Karpas-422 (cell line): Measurements from ENCODE around the gene HIBCH. TPM values are rescaled to one million over a fixed set of nuclear protein-coding genes. Genes with fewer than 3 reads are reported as not detected.
"Not testable (repeated sequence)": the region's sequence is repeated elsewhere in the genome, so short reads cannot be mapped to it uniquely, and the experiment has no call there.

Experiments
- DNase-seq: peaks from one replicate; pipeline ENCODE4 v3.0.0-alpha.2; 2015
- H2AFZ ChIP-seq: fragments of 200-600 bp; sonication (generic); 2 replicates; pipeline ENCODE4 v1.6.1; 2014; ENCODE audit warnings: antibody characterized with exemption, low read length, mixed read lengths
- H3K27ac ChIP-seq: fragments of 200-600 bp; sonication (generic); 2 replicates; pipeline ENCODE4 v1.5.1; 2014; ENCODE audit warnings: mild to moderate bottlenecking, low read length, moderate library complexity
- H3K27me3 ChIP-seq: fragments of 200-600 bp; sonication (generic); 2 replicates; pipeline ENCODE4 v1.6.1; 2014; ENCODE audit warnings: low read length, mixed read lengths
- H3K36me3 ChIP-seq: fragments of 200-600 bp; sonication (generic); 2 replicates; pipeline ENCODE4 v1.6.1; 2014; ENCODE audit warnings: low read length, mixed read lengths; ENCODE audit not compliant: insufficient read depth
- H3K4me1 ChIP-seq: fragments of 200-600 bp; sonication (generic); 2 replicates; pipeline ENCODE4 v1.6.1; 2014; ENCODE audit warnings: mild to moderate bottlenecking, low read length, mixed read lengths
- H3K4me2 ChIP-seq: fragments of 200-600 bp; sonication (generic); 2 replicates; pipeline ENCODE4 v1.6.1; 2014; ENCODE audit warnings: low read length, low read depth, mild to moderate bottlenecking; ENCODE audit not compliant: poor library complexity, severe bottlenecking
- H3K4me3 ChIP-seq: fragments of 200-600 bp; sonication (generic); 2 replicates; pipeline ENCODE4 v1.5.1; 2014; ENCODE audit warnings: mild to moderate bottlenecking, antibody characterized with exemption, low read length, mixed read lengths
- H3K79me2 ChIP-seq: fragments of 200-600 bp; sonication (generic); 2 replicates; pipeline ENCODE4 v1.6.1; 2014; ENCODE audit warnings: mild to moderate bottlenecking, low read length, mixed read lengths
- H3K9ac ChIP-seq: fragments of 200-600 bp; sonication (generic); 2 replicates; pipeline ENCODE4 v1.6.0; 2014; ENCODE audit warnings: low read length
- H3K9me2 ChIP-seq: fragments of 200-600 bp; sonication (generic), shearing (Covaris generic); replicated peaks from 2 replicates; pipeline ENCODE4 v1.6.0; 2014; ENCODE audit warnings: mild to moderate bottlenecking, low read length, moderate library complexity; ENCODE audit not compliant: insufficient read depth
- H3K9me3 ChIP-seq: fragments of 300-700, 200-600 bp; sonication (generic); 2 replicates; pipeline ENCODE4 v1.6.1; 2014; ENCODE audit warnings: low read length, mixed read lengths
- H4K20me1 ChIP-seq: fragments of 200-600 bp; sonication (generic); 2 replicates; pipeline ENCODE4 v1.6.1; 2014; ENCODE audit warnings: mild to moderate bottlenecking, antibody characterized with exemption, low read length, low read depth; ENCODE audit not compliant: insufficient read depth
- total RNA-seq: library from RNA; depleted of rRNA; stranded (reverse); fragments of >200 nt; shearing (Covaris generic); gene quantifications from 2 replicates; pipeline ENCODE4 v1.2.3, GENCODE V29; 2014; ENCODE audit warnings: low replicate concordance

The HIBCH gene
- total RNA-seq, 1 experiment from 2014 or later = 33.5 TPM

- not testable (repeated sequence) for H3K9me3 ChIP-seq, H3K27me3 ChIP-seq, H3K27ac ChIP-seq, H4K20me1 ChIP-seq, H3K4me1 ChIP-seq, H3K9me2 ChIP-seq, H3K36me3 ChIP-seq, H2AFZ ChIP-seq, DNase-seq, H3K4me2 ChIP-seq, H3K4me3 ChIP-seq, H3K9ac ChIP-seq, H3K79me2 ChIP-seq
These were observed 16.0 kb upstream of the HIBCH start for GRCh38 chr2:190335584-190335983.

- H4K20me1 ChIP-seq = no peaks in the 10 kb centered on the region
- no peaks in the 10 kb centered on the region for H3K9me3 ChIP-seq
- H3K27ac ChIP-seq = no peak overlapping the region
- no peak overlapping the region for H3K4me2 ChIP-seq
- H3K4me3 ChIP-seq = no peak overlapping the region
- no peak overlapping the region for H2AFZ ChIP-seq
- no peaks in the 10 kb centered on the region for H3K36me3 ChIP-seq
- no peak for DNase-seq
- no peak overlapping the region for H3K9ac ChIP-seq
- H3K79me2 ChIP-seq = no peaks in the 10 kb centered on the region
- H3K27me3 ChIP-seq = no peaks in the 10 kb centered on the region
- H3K4me1 ChIP-seq = peaks cover 5% of the 10 kb centered on the region; the same call in 1 of the 2 replicates
- no peaks in the 10 kb centered on the region for H3K9me2 ChIP-seq
These were observed 15.6 kb upstream of the HIBCH start for GRCh38 chr2:190335225-190335559.

- Histone ChIP-seq H3K4me2 (no peak overlapping the region), H3K9ac (no peak overlapping the region), H3K79me2 (no peaks in the 10 kb centered on the region)
These were observed 15.0 kb upstream of the HIBCH start for GRCh38 chr2:190334479-190335224.

GRCh38 chr2:190333928-190334327, 14.3 kb upstream of the HIBCH start:
- DNase-seq = no peak
- H3K36me3 ChIP-seq = no peaks in the 10 kb centered on the region
- H3K27me3 ChIP-seq = no peaks in the 10 kb centered on the region
- H3K9me3 ChIP-seq = no peaks in the 10 kb centered on the region
- no peak overlapping the region for H2AFZ ChIP-seq
- no peak overlapping the region for H3K9ac ChIP-seq
- no peak overlapping the region for H3K4me3 ChIP-seq
- no peaks in the 10 kb centered on the region for H3K4me1 ChIP-seq
- no peaks in the 10 kb centered on the region for H4K20me1 ChIP-seq
- no peaks in the 10 kb centered on the region for H3K79me2 ChIP-seq
- H3K27ac ChIP-seq = no peak overlapping the region
- H3K9me2 ChIP-seq = no peaks in the 10 kb centered on the region
- H3K4me2 ChIP-seq = no peak overlapping the region

More at GRCh38 chr2:190334479-190335224, 15.0 kb upstream of the HIBCH start:
- Histone ChIP-seq H2AFZ (no peak overlapping the region), H3K36me3 (no peaks in the 10 kb centered on the region), H3K27me3 (no peaks in the 10 kb centered on the region), H3K4me3 (no peak overlapping the region), H3K27ac (no peak overlapping the region), H4K20me1 (no peaks in the 10 kb centered on the region), H3K9me2 (no peaks in the 10 kb centered on the region), H3K9me3 (no peaks in the 10 kb centered on the region), H3K4me1 (peaks cover 5% of the 10 kb centered on the region; the same call in 1 of the 2 replicates)
- DNase-seq = no peak

GRCh38 chr2:190333395-190333794, 13.8 kb upstream of the HIBCH start:
- H3K79me2 ChIP-seq = no peaks in the 10 kb centered on the region
- H4K20me1 ChIP-seq = no peaks in the 10 kb centered on the region
- H3K27ac ChIP-seq = no peak overlapping the region
- H3K9me3 ChIP-seq = no peaks in the 10 kb centered on the region
- H3K4me2 ChIP-seq = no peak overlapping the region
- no peak overlapping the region for H3K9ac ChIP-seq
- H3K4me3 ChIP-seq = no peak overlapping the region
- no peaks in the 10 kb centered on the region for H3K4me1 ChIP-seq
- H3K9me2 ChIP-seq = no peaks in the 10 kb centered on the region
- H2AFZ ChIP-seq = no peak overlapping the region
- no peak for DNase-seq
- no peaks in the 10 kb centered on the region for H3K36me3 ChIP-seq
- no peaks in the 10 kb centered on the region for H3K27me3 ChIP-seq

- no peak for DNase-seq
- H3K36me3 ChIP-seq = no peaks in the 10 kb centered on the region
- H3K9me3 ChIP-seq = no peaks in the 10 kb centered on the region
- H3K4me2 ChIP-seq = no peak overlapping the region
- H3K9ac ChIP-seq = no peak overlapping the region
- H4K20me1 ChIP-seq = no peaks in the 10 kb centered on the region
- H3K9me2 ChIP-seq = no peaks in the 10 kb centered on the region
- no peaks in the 10 kb centered on the region for H3K79me2 ChIP-seq
- no peak overlapping the region for H3K27ac ChIP-seq
- H3K4me1 ChIP-seq = no peaks in the 10 kb centered on the region
- H3K4me3 ChIP-seq = no peak overlapping the region
- H2AFZ ChIP-seq = no peak overlapping the region
- H3K27me3 ChIP-seq = no peaks in the 10 kb centered on the region
These were observed 9.0 kb upstream of the HIBCH start for GRCh38 chr2:190328573-190329147.

- Histone ChIP-seq H3K36me3 (no peaks in the 10 kb centered on the region), H3K79me2 (no peaks in the 10 kb centered on the region), H3K4me3 (no peak overlapping the region), H2AFZ (no peak overlapping the region), H4K20me1 (no peaks in the 10 kb centered on the region), H3K27me3 (no peaks in the 10 kb centered on the region), H3K9me3 (no peaks in the 10 kb centered on the region), H3K9ac (no peak overlapping the region), H3K27ac (no peak overlapping the region), H3K9me2 (no peaks in the 10 kb centered on the region), H3K4me1 (no peaks in the 10 kb centered on the region), H3K4me2 (no peak overlapping the region)
- DNase-seq = no peak
These were observed 8.4 kb upstream of the HIBCH start for GRCh38 chr2:190327867-190328572.

GRCh38 chr2:190325588-190325987, 6.0 kb upstream of the HIBCH start:
- H3K79me2 ChIP-seq = no peaks in the 10 kb centered on the region
- no peak overlapping the region for H3K4me2 ChIP-seq
- H3K9me2 ChIP-seq = no peaks in the 10 kb centered on the region
- no peaks in the 10 kb centered on the region for H3K36me3 ChIP-seq
- DNase-seq = no peak
- H3K9me3 ChIP-seq = no peaks in the 10 kb centered on the region
- no peak overlapping the region for H3K27ac ChIP-seq
- H2AFZ ChIP-seq = no peak overlapping the region
- H3K9ac ChIP-seq = no peak overlapping the region
- no peaks in the 10 kb centered on the region for H4K20me1 ChIP-seq
- no peaks in the 10 kb centered on the region for H3K27me3 ChIP-seq
- H3K4me1 ChIP-seq = peaks cover 5% of the 10 kb centered on the region
- H3K4me3 ChIP-seq = no peak overlapping the region
